Choroid plexus epithelial cell (primary cell): ENCODE results near the gene PPL.

ENCODE experiments used
- DNase-seq: peaks from one replicate; pipeline ENCODE4 v3.0.0-alpha.2; 2010; ENCODE audit warnings: low read depth
- H3K4me3 ChIP-seq: 2 replicates; pipeline ENCODE4 v1.5.1; 2011; ENCODE audit warnings: low read depth, mild to moderate bottlenecking, control low read depth, low read length, moderate library complexity
- TF ChIP-seq, protein P1 (sequence below): conservative IDR thresholded peaks from 2 replicates; pipeline ENCODE4 v1.5.1; 2011; ENCODE audit warnings: low read depth, mild to moderate bottlenecking, control low read depth, inconsistent platforms, low read length, moderate library complexity

PPL gene

GRCh38 chr16:4882000-4882632 is 54.8 kb downstream of the PPL start:
- no peak for DNase-seq
- TF ChIP-seq, protein P1, sequence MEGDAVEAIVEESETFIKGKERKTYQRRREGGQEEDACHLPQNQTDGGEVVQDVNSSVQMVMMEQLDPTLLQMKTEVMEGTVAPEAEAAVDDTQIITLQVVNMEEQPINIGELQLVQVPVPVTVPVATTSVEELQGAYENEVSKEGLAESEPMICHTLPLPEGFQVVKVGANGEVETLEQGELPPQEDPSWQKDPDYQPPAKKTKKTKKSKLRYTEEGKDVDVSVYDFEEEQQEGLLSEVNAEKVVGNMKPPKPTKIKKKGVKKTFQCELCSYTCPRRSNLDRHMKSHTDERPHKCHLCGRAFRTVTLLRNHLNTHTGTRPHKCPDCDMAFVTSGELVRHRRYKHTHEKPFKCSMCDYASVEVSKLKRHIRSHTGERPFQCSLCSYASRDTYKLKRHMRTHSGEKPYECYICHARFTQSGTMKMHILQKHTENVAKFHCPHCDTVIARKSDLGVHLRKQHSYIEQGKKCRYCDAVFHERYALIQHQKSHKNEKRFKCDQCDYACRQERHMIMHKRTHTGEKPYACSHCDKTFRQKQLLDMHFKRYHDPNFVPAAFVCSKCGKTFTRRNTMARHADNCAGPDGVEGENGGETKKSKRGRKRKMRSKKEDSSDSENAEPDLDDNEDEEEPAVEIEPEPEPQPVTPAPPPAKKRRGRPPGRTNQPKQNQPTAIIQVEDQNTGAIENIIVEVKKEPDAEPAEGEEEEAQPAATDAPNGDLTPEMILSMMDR = no peak
- no peak overlapping the region for H3K4me3 ChIP-seq

DNA sequence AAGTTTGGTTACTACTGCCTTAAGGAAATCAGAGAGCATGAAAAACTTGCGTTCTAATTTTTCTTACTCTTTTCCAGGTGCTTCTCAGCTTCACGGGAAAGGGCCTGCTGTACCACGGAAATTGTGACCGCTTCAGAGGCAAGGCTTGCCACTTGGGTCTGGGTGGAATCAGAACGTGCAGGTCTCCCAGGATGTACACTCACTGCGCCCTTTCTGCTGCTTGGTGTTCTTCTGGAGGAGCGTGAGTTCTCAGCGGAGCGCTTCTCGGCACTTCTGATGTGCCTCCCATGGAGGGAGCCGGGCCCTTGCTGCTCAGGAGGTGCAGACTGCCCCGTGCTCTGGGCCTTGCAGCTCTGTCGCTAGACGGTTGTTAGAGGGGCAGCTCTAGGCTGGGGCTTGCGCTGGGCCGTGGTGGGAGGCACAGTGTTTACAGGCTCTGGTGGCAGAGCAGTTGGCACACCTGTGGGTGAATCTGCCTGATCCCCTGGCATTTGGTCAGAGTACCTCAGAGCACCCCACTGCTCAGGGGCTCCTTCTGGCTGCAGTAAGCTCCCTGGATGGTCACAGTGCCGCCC is 56.9 kb downstream of the PPL start:
- TF ChIP-seq, protein P1 = no peak
- no peak overlapping the region for H3K4me3 ChIP-seq
- DNase-seq = no peak

- no peak for DNase-seq
- TF ChIP-seq, protein P1 = no peak
Measured at GRCh38 chr16:4879049-4879448, 57.9 kb downstream of the PPL start.

GRCh38 chr16:4877380-4877685 is 59.6 kb downstream of the PPL start:
- no peak for DNase-seq
- TF ChIP-seq, protein P1 = no peak
- no peak overlapping the region for H3K4me3 ChIP-seq

More at GRCh38 chr16:4879049-4879448, 57.9 kb downstream of the PPL start:
- H3K4me3 ChIP-seq = no peak overlapping the region

DNA sequence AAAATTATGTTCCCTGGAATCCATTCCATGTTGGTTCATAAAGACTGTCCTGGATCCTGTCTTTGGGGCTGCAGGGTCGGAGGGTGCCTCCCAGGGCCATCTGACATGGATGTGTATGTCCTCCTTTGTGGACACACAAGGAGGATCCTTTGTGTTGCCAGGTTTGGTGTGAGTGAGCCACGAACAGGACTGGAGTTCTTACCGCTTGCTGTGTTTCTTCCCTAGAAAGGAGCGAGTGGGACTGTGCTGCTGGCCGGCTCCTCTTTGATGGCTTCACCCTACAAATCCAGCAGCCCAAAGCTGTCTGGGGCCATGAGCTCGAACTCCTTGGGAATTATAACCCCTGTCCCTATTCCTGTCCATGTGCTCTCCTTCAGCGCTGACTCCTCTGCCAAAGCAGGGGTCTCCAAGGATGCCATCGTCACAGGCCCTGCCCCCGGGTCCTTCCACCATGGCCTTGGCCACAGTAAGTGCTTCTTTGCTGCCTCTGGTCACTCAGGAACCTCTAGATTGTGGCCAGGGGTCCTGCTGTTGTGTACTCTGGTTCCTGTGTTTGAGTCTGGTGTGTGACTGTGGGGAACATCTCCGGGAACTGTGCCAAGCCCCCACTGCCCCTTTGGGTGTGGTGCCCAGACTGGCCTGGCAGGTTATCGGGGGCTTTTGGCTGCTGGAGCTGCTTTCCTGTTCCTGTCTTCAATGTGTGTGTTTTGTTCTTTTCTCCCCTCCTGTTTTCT is 60.1 kb downstream of the PPL start:
- H3K4me3 ChIP-seq = no peak overlapping the region
- TF ChIP-seq, protein P1 = no peak
- no peak for DNase-seq

DNA sequence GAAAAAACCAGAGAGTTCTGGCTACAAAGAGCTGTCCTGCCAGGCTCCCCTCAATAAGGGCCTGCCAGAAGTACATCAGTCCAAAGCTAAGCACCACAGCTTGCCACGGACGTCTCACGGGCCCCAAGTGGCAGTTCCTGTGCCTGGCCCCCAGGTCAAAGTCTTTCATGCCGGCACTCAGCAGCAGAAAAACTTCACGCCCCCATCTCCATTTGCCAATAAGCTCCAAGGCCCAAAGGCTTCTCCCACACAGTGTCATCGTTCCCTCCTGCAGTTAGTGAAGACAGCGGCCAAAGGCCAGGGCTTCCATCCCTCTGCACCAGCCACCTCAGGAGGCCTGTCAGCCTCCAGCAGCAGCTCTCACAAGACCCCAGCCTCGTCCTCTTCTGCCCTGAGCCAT is 62.3 kb downstream of the PPL start:
- no peak overlapping the region for H3K4me3 ChIP-seq
- no peak for DNase-seq
- TF ChIP-seq, protein P1 = no peak

- no peak overlapping the region for H3K4me3 ChIP-seq
- DNase-seq = no peak
- TF ChIP-seq, protein P1 = no peak
Measured at GRCh38 chr16:4873091-4873490, 63.9 kb downstream of the PPL start.
